Measurements from ENCODE around the gene NR6A1. TPM values are rescaled to one million over a fixed set of nuclear protein-coding genes. Genes with fewer than 3 reads are reported as not detected.

NR6A1 gene
- total and polyA plus RNA-seq, 2 of the 8 experiments (the other 6 are each of a cell fraction or from before 2014, with no cell fraction given) = 93.2 to 237 TPM

- no peak overlapping the region for H2BK5ac ChIP-seq (ENCODE audit: low read depth, low read length)
- no peak overlapping the region for H3K23ac ChIP-seq (ENCODE audit: insufficient read length)
- H3K9ac ChIP-seq (replicated peaks in 1 of 4; ENCODE audit: extremely low read depth in 1 of 4, low read depth in 3 of 4, low read length in 3 of 4) = no peak overlapping the region
- H4K8ac ChIP-seq (ENCODE audit: extremely low read depth, insufficient read depth, low read length) = no peak overlapping the region
- H3K27ac ChIP-seq (ENCODE audit: low read depth, low read length) = no peak overlapping the region
- H3K18ac ChIP-seq (ENCODE audit: extremely low read depth, low read length) = no peak overlapping the region; the same call in 1 of the 2 replicates
- H3K4me2 ChIP-seq (ENCODE audit: insufficient read depth in 1 of 2, low read depth in 2 of 2, low read length in 2 of 2) = no peak overlapping the region
- peaks cover 0 to 7% of the 10 kb centered on the region in 2 experiments for H4K20me1 ChIP-seq (replicated peaks in 1 of 2; ENCODE audit: control insufficient read depth in 1 of 2, insufficient read depth in 2 of 2, low read length in 2 of 2)
- peak overlapping the region; percentile 27; the same call in 1 of the 2 replicates for H2BK12ac ChIP-seq (ENCODE audit: low read depth, low read length)
- H2BK120ac ChIP-seq (replicated peaks; ENCODE audit: low read depth, low read length) = no peak overlapping the region
- no peaks in the 10 kb centered on the region for H3K79me2 ChIP-seq (ENCODE audit: control insufficient read depth in 1 of 2, insufficient read depth in 2 of 2, low read length in 2 of 2)
- no peak overlapping the region for H2BK20ac ChIP-seq (ENCODE audit: low read length)
- no peaks in the 10 kb centered on the region for H3K79me1 ChIP-seq (ENCODE audit: low read depth, low read length)
- peaks cover 10% of the 10 kb centered on the region; the same call in 1 of the 2 replicates for H3K23me2 ChIP-seq (ENCODE audit: low read depth, low read length)
- H3K14ac ChIP-seq (ENCODE audit: insufficient read length) = no peak overlapping the region
- H4K91ac ChIP-seq (replicated peaks; ENCODE audit: insufficient read length, low read length) = no peak overlapping the region
- no peak for FAIRE-seq
- ChIA-PET POLR2A (ENCODE audit: partially characterized antibody) (no interaction called here), CTCF (ENCODE audit: partially characterized antibody) (interaction anchor here (0.6 to 7.0 kb wide), 19 partner anchors 9 to 1082 kb away, joined by 3 to 43 read pairs (median 4); no protein-coding TSS in a partner anchor)
- H2BK15ac ChIP-seq (ENCODE audit: low read length) = no peak overlapping the region
- H2AFZ ChIP-seq (ENCODE audit: low read length) = no peak overlapping the region
- 80% methylated on average over 7 of the region's 17 CpGs; no CpG with 5 or more reads in 1 of the 2 experiments for WGBS, 2 experiments (ENCODE audit: extremely low coverage in 1 of 2, insufficient coverage in 1 of 2, insufficient read length in 1 of 2, insufficient replicate concordance in 2 of 2, low coverage in 1 of 2, low lambda C conversion rate in 2 of 2, missing lambda C conversion rate in 1 of 2)
- no peaks in the 10 kb centered on the region for H3K9me3 ChIP-seq (ENCODE audit: insufficient read depth in 2 of 2, low read depth in 1 of 2, low read length in 1 of 2)
- no peak overlapping the region for H4K5ac ChIP-seq (ENCODE audit: insufficient read length, low read depth, low read length)
- no peaks in the 10 kb centered on the region for H3K36me3 ChIP-seq (ENCODE audit: control insufficient read depth in 2 of 4, insufficient read depth in 4 of 4, low read length in 3 of 4)
- H3K56ac ChIP-seq (replicated peaks; ENCODE audit: insufficient read length, low read depth, low read length) = no peak overlapping the region
- H3K4me1 ChIP-seq (replicated peaks in 1 of 4; ENCODE audit: control insufficient read depth in 3 of 4, insufficient read depth in 4 of 4, low read length in 3 of 4) = peaks cover 4 to 40% (median 31%) of the 10 kb centered on the region in 4 experiments
- TF ChIP-seq SP4 (IDR thresholded peaks at IDR 0.05; ENCODE audit: low read length) = no peak
- no peak for TF ChIP-seq TAF1 (IDR thresholded peaks at IDR 0.05; ENCODE audit: low read depth, low read length)
- peaks cover 8 to 40% (median 39%) of the 10 kb centered on the region in 4 experiments for H3K27me3 ChIP-seq (replicated peaks in 1 of 4; ENCODE audit: control insufficient read depth in 3 of 4, extremely low read depth in 1 of 4, insufficient read depth in 3 of 4, low read length in 3 of 4)
- no peak overlapping the region for H3K4me3 ChIP-seq (ENCODE audit: extremely low read depth in 1 of 4, insufficient read depth in 2 of 4, low read depth in 3 of 4, low read length in 4 of 4)
- no peak overlapping the region for H2AK5ac ChIP-seq (ENCODE audit: low read depth, low read length)
- DNase-seq (ENCODE audit: low read depth in 1 of 2, low spot score in 2 of 2) = no peak
- H3K4ac ChIP-seq (replicated peaks; ENCODE audit: insufficient read length, low read depth, low read length) = no peak overlapping the region
Measured at GRCh38 chr9:124481115-124481514, 290.0 kb downstream of the NR6A1 start.

All from H1 (cell line).